GM19452 (cell line): ENCODE results near the gene KRT16.
"Not testable (repeated sequence)": the region's sequence is repeated elsewhere in the genome, so short reads cannot be mapped to it uniquely, and the experiment has no call there.

ENCODE experiments used
- ATAC-seq: cut with Tn5 transposase; IDR thresholded peaks from one replicate; pipeline ENCODE4 v1.9.1; 2021; ENCODE audit not compliant: unreplicated experiment

The KRT16 gene

GRCh38 chr17:41612376-41613160 is at the start of gene KRT16:
Gene KRT16 (minus strand): TSS chr17:41612767. CDS start chr17:41612688, 79 bp downstream.
- ATAC-seq = not testable (repeated sequence)

- ATAC-seq = no peak
These were observed 47.7 kb upstream of the KRT16 start for GRCh38 chr17:41660221-41660711.

- ATAC-seq = no peak
These were observed 47.1 kb upstream of the KRT16 start for GRCh38 chr17:41659427-41660212.

DNA sequence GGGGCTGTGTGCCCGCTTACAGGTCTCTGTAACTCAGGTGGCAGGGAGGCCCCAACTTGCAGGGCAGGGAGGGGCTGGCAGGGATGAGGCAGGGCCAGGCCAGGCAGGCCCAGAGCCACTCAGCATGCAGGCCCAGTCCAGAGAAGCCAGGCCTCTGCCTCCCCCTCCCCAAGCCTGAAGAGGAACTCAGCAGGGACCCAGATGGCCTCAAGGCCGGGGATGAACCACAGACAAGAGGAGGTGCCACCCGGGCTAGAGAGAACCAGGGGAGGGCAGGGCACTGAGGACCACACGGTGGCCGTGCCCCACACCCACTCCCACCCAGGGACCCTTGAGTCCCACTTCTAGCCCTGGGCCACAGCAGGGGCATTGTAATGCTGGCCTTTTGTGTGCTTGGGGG is 46.3 kb upstream of the KRT16 start:
- no peak for ATAC-seq

DNA sequence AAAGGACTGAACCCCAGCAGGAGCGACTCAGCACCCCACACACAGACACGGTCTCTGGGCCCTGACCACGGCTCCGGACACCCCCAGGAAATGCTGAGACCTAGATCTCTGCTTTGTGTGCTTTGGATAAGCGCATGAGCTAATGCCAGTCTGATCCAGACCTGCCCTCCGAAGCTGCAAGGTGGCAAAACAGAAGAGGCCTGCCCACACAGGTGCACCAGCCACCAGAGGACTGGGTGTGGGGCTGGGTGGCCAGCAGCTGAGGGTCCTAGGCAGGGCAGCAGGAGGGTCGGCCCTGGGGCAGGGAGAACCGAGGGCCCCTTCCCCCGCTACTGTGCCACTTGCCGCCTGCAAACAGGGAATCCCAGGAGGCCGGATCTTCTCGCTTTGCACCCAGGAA is 45.4 kb upstream of the KRT16 start:
- ATAC-seq = no peak

DNA sequence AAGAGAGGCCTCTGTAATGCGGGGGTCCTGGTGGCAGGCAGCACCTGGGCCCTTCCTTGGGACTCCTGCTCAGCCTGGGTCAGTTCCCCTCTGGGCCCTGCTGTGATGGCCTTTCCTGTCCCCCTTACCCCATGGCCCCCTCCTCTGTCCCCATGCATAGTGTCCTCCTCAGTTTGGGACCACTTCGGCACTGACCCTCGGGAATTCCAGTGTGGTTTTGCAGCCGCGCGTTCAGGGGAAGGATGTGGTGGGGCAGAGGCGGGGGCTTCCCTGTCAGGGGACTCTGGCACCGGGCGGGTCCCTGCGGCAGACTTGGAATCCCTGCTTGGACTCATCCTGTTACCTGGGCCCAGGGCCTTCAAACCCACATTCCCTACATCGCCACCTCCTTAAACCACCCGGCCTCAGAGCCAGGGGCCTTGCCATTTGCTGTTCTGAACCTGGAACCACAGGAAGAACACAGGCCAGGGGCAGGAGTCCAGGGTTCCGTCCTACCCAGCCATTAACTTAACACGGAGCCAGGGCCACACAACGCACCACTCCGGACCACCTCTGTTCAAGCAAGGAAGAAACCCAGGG is 44.7 kb upstream of the KRT16 start:
- ATAC-seq = no peak

DNA sequence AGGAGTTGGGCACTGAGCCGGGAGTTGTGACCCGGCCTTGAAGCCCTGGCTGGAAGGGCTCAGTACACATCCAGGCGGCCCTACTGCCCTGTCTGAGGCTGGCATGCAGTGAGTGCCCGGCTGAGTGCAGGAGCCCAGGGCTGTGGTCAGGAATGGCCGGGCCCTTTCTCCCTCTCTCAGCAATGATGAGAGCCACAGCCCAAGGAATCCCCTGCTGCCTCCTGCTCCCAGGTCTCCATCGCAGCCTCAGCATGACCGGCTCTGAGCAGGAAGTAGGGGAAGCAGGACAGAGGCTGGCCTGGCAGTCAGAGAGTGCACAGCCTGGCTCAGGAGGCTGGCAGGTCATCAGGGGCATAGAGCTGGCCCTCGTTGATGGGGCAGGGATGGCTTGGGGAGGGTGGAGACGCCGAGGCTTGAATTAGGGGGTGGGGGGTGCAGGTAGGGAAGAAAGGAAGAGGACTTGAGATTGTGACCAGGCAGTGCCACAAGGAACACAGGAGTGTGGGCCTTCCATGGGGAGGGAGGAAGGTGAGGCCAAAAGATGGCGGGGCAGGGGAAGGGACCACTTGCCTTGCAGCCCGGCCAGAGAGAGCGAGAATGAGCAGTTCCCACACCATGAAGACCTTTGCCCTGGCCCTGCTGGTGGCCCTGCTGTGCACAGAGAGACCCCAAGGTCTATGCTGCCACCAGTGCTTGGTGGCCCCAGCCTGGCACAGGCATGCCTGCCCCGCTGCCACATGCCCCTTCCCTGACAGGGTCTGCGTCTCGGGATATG is 43.9 kb upstream of the KRT16 start:
- no peak for ATAC-seq

GRCh38 chr17:41655611-41656111 is 43.1 kb upstream of the KRT16 start:
- no peak for ATAC-seq

GRCh38 chr17:41654678-41655607 is 42.4 kb upstream of the KRT16 start:
- ATAC-seq = no peak

- no peak for ATAC-seq
These were observed 41.5 kb upstream of the KRT16 start for GRCh38 chr17:41653892-41654677.

DNA sequence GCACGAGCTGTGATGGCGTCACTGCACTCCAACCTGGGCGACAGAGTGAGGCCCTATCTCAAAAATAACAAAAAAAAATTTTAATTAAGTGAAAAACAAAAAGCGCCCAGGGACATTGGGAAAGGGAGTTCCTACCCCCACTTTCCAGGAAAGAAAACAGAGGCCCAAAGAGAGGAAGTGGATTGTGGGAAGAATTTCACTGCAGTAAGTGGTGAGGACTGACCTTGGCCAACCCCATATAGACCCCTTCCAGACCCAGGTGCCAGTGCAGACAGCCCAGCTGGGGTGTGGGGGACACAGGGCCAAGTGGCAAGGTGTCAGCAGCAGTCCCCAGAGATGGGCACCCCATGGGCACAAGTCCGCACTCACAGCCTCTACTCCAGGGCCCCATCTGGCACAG is 40.9 kb upstream of the KRT16 start:
- no peak for ATAC-seq

GRCh38 chr17:41652461-41652970 is 39.9 kb upstream of the KRT16 start:
- no peak for ATAC-seq

DNA sequence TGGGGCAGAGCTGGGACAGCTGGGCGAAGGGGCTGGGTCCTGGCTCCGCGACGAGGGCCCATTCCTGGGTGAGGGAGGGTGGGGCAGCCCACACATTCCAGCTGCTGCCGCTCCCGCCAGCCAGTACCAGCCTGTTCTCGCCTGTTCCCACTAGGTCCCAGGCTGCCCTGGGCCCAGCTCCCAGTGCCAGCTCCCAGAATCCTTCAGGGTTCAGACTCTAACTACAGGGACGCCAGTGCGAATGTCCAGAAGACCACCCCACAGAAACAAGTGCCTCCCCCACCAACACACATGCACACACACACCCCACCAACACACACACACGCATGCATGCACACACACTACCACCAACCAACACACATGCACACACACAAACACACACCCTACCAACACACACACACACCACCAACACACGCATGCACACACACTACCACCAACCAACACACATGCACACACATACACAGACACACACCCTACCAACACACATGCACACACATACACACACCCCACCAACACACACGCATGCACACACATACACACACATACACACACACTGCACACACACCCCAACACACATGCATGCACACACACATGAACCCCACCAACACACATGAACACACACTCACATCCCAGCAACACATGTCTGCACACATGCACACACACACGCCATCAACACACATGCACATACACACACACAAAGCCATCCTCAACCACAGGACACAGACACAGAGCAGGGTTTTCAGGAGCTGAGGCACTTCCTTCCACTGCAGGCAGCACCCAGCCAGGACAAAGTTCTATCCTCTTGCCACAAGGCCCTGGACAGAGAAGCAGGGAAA is 39.3 kb upstream of the KRT16 start:
- no peak for ATAC-seq

DNA sequence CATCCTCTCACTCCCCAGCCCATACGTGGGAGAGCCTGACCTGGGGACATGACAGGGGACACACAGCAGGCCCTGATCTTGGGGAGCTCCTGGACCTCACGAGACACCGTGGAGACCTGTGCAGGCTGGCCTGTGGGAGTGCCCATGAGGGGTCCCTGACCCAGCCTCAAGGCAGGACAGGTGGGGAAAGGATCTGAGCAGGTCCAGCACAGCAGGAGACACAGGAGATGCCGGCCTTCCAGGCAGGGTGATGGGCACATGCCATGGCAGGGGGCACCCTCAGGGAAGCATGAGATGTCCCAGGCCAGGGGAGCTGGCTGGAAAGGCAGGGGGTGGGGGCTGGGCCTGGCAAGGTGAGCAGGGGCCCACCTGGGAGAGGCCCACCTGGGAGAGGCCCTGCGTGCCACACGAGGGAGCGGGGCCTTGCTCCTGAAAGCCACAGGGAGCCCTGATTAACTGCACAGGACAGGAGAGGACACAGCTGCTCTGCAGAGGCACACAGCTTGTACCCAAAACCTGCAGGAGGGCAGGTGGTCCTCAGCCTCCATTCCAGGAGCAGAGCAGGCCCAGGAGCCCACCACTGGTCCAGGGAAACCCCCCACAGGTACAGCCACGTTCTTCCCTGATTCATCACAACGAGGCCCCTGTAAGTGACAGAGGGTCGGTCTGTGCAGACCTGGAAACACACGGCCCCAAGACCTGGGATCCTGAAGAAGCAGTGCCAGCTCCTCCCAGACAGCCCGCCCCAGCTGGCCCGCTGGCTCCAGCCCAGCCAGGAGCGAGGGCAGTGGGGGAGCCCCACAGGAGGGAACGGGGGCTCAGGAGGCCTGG is 38.4 kb upstream of the KRT16 start:
- no peak for ATAC-seq

- ATAC-seq = no peak
These were observed 37.5 kb upstream of the KRT16 start for GRCh38 chr17:41649923-41650519.

GRCh38 chr17:41648411-41649195 is 36.0 kb upstream of the KRT16 start:
- peak; percentile 81 for ATAC-seq
